Endothelial cell (in vitro differentiated cells): ENCODE data around the gene INO80B. TPM values are rescaled to one million over a fixed set of nuclear protein-coding genes. Genes with fewer than 3 reads are reported as not detected.

ENCODE experiments used
- DNase-seq: peaks from one replicate; pipeline ENCODE4 v3.0.0; 2021; ENCODE audit warnings: low spot score
- H3K27ac Mint-ChIP-seq: one replicate; pipeline ENCODE4 v1.8.0; 2021; ENCODE audit warnings: mixed read lengths, inconsistent platforms; ENCODE audit not compliant: unreplicated experiment
- H3K27me3 Mint-ChIP-seq: one replicate; pipeline ENCODE4 v1.8.0; 2021; ENCODE audit warnings: mild to moderate bottlenecking, moderate library complexity, mixed read lengths, inconsistent platforms; ENCODE audit not compliant: unreplicated experiment
- H3K36me3 Mint-ChIP-seq: one replicate; pipeline ENCODE4 v1.8.0; 2021; ENCODE audit warnings: mild to moderate bottlenecking, low read depth, mixed read lengths, inconsistent platforms; ENCODE audit not compliant: unreplicated experiment
- H3K4me1 Mint-ChIP-seq: one replicate; pipeline ENCODE4 v1.8.0; 2021; ENCODE audit warnings: mild to moderate bottlenecking, mixed read lengths, inconsistent platforms; ENCODE audit not compliant: unreplicated experiment
- H3K4me3 Mint-ChIP-seq: one replicate; pipeline ENCODE4 v1.8.0; 2021; ENCODE audit warnings: mild to moderate bottlenecking, mixed read lengths, inconsistent platforms; ENCODE audit not compliant: unreplicated experiment
- H3K9me3 Mint-ChIP-seq: one replicate; pipeline ENCODE4 v1.8.0; 2021; ENCODE audit warnings: mixed read lengths, inconsistent platforms; ENCODE audit not compliant: unreplicated experiment
- total RNA-seq: library from RNA; stranded (reverse); fragmentation: NEBNext Ultra II Directional; extraction: Animal tissue kit (Norgen Biotek cat#: 25700); gene quantifications from one replicate; pipeline ENCODE4 v1.2.1, GENCODE V29; 2021; ENCODE audit not compliant: unreplicated experiment
- TF ChIP-seq, protein P1 (sequence below): fragments of 200-600 bp; sonication (generic); IDR thresholded peaks from one replicate; pipeline ENCODE4 v1.5.0; 2021; ENCODE audit warnings: antibody characterized with exemption; ENCODE audit not compliant: unreplicated experiment

The INO80B gene
- total RNA-seq, 1 donor from 2014 or later, result 22.1 TPM

DNA sequence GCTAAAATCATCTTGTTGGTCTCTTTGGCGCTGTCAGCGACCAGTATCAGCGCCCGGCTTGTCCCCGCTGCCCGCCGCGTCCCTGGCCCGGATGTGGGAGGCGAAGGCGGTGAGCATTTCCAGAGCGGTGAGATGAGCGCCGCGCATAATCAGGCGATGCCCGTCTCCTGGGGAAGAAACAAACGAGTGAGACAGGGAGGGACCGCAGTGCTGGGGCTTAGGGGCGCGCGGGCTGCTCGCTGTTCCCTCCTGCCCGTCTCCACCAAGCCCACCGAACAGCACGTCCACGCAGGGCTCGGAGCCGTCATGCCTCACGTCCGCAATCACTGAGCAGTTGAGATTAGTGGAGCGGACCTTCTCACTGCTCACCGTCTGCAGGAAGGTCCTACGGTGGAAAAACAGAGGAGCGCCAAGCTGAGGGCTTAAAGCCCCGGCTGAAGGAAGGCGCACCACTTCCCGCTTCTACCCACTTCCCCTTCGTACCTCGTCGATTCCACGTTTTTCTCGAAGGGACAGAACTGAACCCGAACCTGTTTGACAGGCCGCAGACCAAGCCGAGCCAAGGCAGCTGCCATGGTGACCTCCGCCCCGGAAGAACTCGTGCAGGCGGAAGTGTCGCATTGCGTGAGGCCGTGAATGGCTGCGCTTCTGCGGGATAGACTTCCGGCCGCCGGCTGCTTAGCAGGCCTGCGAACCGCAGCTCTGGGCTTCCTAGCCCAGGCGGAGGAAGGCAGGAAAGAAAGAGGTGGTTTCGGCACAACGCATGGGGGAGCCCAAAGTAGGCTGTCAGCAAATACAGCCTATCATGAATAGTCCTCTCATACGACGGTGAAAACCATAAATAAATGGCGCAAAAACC, 17.4 kb downstream of the INO80B start, which contains the start of gene MRPL53:
MRPL53 (minus strand) TSS at position 595 of the 859 bp plus-strand sequence; CDS start at position 575, 20 bp downstream.
- H3K9me3 Mint-ChIP-seq, result no peaks in the 10 kb centered on the region

DNA sequence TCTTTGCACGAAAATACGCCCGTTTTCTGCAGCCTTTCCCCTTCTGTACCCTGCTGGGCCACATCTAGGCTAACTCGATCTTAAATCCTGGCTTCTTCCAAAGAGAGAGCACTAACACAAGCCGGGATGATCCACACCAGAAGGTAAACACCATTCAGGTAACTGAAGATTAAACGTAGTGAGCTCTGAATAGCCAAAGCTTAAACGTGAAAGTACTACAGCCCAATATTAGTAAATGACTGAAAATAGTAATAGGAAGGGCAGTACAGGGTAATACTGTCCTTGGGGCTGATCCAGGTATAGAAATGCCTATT, 18.0 kb downstream of the INO80B start:
- no peak for DNase-seq
- TF ChIP-seq, protein P1, sequence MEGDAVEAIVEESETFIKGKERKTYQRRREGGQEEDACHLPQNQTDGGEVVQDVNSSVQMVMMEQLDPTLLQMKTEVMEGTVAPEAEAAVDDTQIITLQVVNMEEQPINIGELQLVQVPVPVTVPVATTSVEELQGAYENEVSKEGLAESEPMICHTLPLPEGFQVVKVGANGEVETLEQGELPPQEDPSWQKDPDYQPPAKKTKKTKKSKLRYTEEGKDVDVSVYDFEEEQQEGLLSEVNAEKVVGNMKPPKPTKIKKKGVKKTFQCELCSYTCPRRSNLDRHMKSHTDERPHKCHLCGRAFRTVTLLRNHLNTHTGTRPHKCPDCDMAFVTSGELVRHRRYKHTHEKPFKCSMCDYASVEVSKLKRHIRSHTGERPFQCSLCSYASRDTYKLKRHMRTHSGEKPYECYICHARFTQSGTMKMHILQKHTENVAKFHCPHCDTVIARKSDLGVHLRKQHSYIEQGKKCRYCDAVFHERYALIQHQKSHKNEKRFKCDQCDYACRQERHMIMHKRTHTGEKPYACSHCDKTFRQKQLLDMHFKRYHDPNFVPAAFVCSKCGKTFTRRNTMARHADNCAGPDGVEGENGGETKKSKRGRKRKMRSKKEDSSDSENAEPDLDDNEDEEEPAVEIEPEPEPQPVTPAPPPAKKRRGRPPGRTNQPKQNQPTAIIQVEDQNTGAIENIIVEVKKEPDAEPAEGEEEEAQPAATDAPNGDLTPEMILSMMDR, result no peak
- peaks cover 8% of the 10 kb centered on the region for H3K27me3 Mint-ChIP-seq
- H3K36me3 Mint-ChIP-seq, result peaks cover 29% of the 10 kb centered on the region
- peak overlapping the region; percentile 97 for H3K27ac Mint-ChIP-seq
- peak overlapping the region; percentile 95 for H3K4me3 Mint-ChIP-seq
- H3K4me1 Mint-ChIP-seq, result peaks cover 16% of the 10 kb centered on the region
- no peaks in the 10 kb centered on the region for H3K9me3 Mint-ChIP-seq

More for the DNA sequence above, 17.4 kb downstream of the INO80B start, which contains the start of gene MRPL53:
- Mint-ChIP-seq H3K4me3 (peak within 1 kb of the TSS; percentile 95), H3K36me3 (peaks cover 25% of the 10 kb centered on the region), H3K27me3 (peaks cover 8% of the 10 kb centered on the region), H3K4me1 (peaks cover 13% of the 10 kb centered on the region), H3K27ac (peak within 1 kb of the TSS; percentile 97)
- TF ChIP-seq, protein P1, result no peak
- peak; percentile 91 for DNase-seq

DNA sequence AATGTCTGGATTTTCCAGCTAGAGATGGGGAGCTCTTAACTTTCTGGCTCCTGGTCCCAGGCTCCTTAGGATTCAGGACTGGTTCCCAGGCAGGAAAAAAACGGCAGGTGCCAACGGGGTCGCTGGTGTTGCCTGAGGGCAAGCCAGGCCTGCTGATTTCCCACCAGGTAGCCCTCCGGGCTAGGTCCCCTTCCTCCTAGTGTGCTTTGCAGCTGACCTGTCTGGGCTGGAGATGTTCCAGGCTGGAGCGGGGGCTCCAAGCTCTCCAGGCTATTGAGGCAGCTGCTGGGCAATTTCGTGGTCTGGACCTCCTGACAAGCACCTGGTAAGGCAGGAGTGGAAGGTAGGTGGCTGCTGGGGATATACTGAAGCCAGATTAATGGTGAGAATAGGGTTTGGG, 19.6 kb downstream of the INO80B start:
- H3K36me3 Mint-ChIP-seq, result peaks cover 29% of the 10 kb centered on the region
- H3K9me3 Mint-ChIP-seq, result no peaks in the 10 kb centered on the region
- H3K4me1 Mint-ChIP-seq, result peaks cover 16% of the 10 kb centered on the region
- peaks cover 8% of the 10 kb centered on the region for H3K27me3 Mint-ChIP-seq
- H3K27ac Mint-ChIP-seq, result no peak overlapping the region
- H3K4me3 Mint-ChIP-seq, result peak overlapping the region; percentile 37
- TF ChIP-seq, protein P1, result no peak
- no peak for DNase-seq

DNA sequence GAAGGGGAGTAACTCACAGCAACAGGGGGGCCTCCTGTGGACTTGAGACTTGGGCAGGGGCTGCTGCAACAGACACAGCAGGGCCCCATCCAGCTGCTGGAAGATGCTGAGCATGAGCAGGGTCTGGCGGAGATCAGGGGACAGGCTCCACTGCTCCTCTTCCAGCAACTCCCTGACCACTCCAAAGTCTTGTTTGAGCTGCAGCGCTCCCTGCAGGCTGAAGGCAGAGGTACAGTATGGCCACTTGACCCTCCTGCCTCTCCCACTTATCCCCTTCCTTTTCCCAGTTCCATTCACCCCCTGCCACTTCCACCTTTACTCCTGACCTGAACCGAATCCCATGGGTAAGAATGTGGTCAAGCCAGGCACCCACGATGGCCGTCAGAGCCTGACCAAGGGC, 20.0 kb downstream of the INO80B start:
- DNase-seq, result peak; percentile 37
- H3K36me3 Mint-ChIP-seq, result peaks cover 27% of the 10 kb centered on the region
- H3K27me3 Mint-ChIP-seq, result peaks cover 6% of the 10 kb centered on the region
- H3K27ac Mint-ChIP-seq, result no peak overlapping the region
- H3K9me3 Mint-ChIP-seq, result no peaks in the 10 kb centered on the region
- H3K4me3 Mint-ChIP-seq, result peak overlapping the region; percentile 37
- TF ChIP-seq, protein P1, result peak; percentile 31
- H3K4me1 Mint-ChIP-seq, result peaks cover 16% of the 10 kb centered on the region

DNA sequence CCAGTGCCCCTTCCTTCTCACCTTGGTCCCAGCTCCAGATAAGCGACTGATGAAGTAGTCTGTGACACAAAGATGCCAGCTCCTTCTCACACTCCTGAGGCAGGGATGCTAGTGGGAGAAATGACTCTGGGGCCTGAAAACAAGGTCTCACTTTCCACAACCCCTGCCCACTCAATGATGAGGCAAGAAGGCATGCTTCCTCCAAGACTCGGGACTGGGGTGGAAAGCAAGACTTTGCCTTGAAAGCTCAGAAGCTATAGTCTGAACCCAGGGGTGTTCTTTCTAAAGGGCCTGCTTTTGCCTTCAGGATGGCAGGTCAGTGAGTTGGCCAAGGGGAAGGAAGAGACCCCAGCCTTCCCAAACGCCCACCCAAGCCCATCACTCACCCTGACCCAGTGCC, 26.5 kb downstream of the INO80B start:
- H3K27me3 Mint-ChIP-seq, result peaks cover 3% of the 10 kb centered on the region
- no peak for DNase-seq
- no peaks in the 10 kb centered on the region for H3K9me3 Mint-ChIP-seq
- no peak overlapping the region for H3K27ac Mint-ChIP-seq
- H3K4me1 Mint-ChIP-seq, result peaks cover 21% of the 10 kb centered on the region
- H3K36me3 Mint-ChIP-seq, result peaks cover 10% of the 10 kb centered on the region
- peak overlapping the region; percentile 90 for H3K4me3 Mint-ChIP-seq
- TF ChIP-seq, protein P1, result no peak
